Prostate gland (tissue), 2 donors: ENCODE measurements around the gene CYSRT1. TPM values are rescaled to one million over a fixed set of nuclear protein-coding genes. Genes with fewer than 3 reads are reported as not detected.

Experiments
- DNase-seq: peaks from one replicate; pipeline ENCODE4 v3.0.0-alpha.2; 2019; ENCODE audit warnings: low spot score
- H3K27ac ChIP-seq, 2 donors: fragments of 200-600 bp; sonication (generic); 2 replicates each; pipeline ENCODE4 v1.5.1; 2017 to 2019
- H3K27me3 ChIP-seq: fragments of 200-600 bp; sonication (generic); replicated peaks from 2 replicates; pipeline ENCODE4 v1.5.1; 2019; ENCODE audit not compliant: insufficient read depth
- H3K36me3 ChIP-seq, 2 donors: fragments of 200-600 bp; sonication (generic); 1 replicate in 1 of 2; 2 replicates in 1 of 2; pipeline versions ENCODE4 v1.5.1 to v1.8.1; 2017 to 2019
- H3K4me1 ChIP-seq: fragments of 200-600 bp; sonication (generic); replicated peaks from 2 replicates; pipeline ENCODE4 v1.5.1; 2019
- H3K4me3 ChIP-seq, 2 donors: fragments of 200-600 bp; sonication (generic); 2 replicates each; pipeline ENCODE4 v1.5.1; 2017 to 2019
- H3K9me3 ChIP-seq: fragments of 200-600 bp; sonication (generic); 2 replicates; pipeline ENCODE4 v1.5.1; 2017
- POLR2A ChIP-seq: fragments of 450-650 bp; IDR thresholded peaks from one replicate; pipeline ENCODE4 v1.6.1; 2016; ENCODE audit warnings: antibody characterized with exemption, mild to moderate bottlenecking
- POLR2AphosphoS5 ChIP-seq: sonication (generic); formaldehyde crosslinking; IDR thresholded peaks from one replicate; pipeline ENCODE4 v1.6.1; 2017; ENCODE audit warnings: antibody characterized with exemption
- WGBS: methylation state at CpG from one replicate; pipeline ENCODE4 v1.1.5; 2018; 5-methylcytosine and 5-hydroxymethylcytosine counted together
- intact Hi-C: fragments of 100-400 bp; cut with DNase I; formaldehyde crosslinking; loops from one replicate; pipeline ENCODE4 v1.14.2; 2022
- total RNA-seq, 2 donors: library from RNA; depleted of rRNA; stranded (reverse); fragments of >200 nt; gene quantifications; one replicate each; pipeline ENCODE4 v1.1.0, GENCODE V29; 2016
- TF ChIP-seq, protein P1 (sequence below), 4 experiments: fragments of 200-600 bp in 2 of 4; fragments of 450-650 bp in 2 of 4; sonication (generic) in 2 of 4; IDR thresholded peaks; 1 replicate in 3 of 4; 2 replicates in 1 of 4; pipeline ENCODE4 v1.5.1; 2016 to 2019; ENCODE audit warnings: antibody characterized with exemption in 4 of 4, mild to moderate bottlenecking in 2 of 4, moderate library complexity in 2 of 4

The CYSRT1 gene
- total RNA-seq, 2 donors from 2014 or later: 2.7 to 4.9 TPM

DNA sequence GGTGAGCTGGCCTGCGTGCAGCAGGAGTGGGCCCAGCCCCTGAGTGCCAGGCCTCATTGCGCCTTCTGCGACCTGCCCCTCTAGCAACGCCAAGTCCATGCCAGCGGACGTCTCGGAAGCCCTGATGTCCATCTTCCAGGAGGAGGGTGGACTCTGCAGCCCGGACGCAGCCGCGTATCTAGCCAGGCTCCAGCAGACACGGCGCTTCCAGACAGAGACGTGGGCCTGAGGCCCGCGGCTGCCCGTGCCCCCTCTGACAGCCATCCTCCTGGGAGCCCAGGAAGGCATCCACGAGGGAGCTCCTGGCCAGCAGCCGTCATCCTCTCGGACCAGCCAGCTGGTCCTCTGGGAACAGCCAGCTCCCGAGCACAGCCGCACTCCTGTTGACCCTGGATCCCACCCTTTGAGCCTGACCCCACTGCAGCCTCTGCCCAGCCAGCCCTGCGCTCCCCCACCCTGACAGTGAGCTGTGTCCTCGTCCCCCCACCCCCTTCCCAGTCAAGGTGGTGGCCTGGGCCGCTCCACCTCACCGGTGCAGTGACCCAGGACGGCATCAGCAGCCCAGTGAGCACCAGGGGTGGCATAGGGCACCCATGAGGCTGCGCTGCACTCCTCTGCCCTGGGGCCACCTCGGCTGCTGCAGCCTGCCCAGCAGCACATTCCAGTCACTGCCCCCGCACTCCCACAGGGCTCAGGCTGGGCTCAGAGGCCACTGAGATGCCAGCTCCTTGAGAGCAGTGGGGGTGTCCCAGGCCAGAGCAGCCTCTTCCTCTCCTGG, 8.6 kb upstream of the CYSRT1 start:
- 92% methylated on average over 28 of the region's 30 CpGs for WGBS
- no peaks in the 10 kb centered on the region for H3K36me3 ChIP-seq
- DNase-seq: no peak
- H3K4me3 ChIP-seq: no peak overlapping the region
- intact Hi-C loops: no loop called here
- H3K4me1 ChIP-seq: peaks cover 5% of the 10 kb centered on the region
- H3K27me3 ChIP-seq: no peaks in the 10 kb centered on the region
- TF ChIP-seq, protein P1, sequence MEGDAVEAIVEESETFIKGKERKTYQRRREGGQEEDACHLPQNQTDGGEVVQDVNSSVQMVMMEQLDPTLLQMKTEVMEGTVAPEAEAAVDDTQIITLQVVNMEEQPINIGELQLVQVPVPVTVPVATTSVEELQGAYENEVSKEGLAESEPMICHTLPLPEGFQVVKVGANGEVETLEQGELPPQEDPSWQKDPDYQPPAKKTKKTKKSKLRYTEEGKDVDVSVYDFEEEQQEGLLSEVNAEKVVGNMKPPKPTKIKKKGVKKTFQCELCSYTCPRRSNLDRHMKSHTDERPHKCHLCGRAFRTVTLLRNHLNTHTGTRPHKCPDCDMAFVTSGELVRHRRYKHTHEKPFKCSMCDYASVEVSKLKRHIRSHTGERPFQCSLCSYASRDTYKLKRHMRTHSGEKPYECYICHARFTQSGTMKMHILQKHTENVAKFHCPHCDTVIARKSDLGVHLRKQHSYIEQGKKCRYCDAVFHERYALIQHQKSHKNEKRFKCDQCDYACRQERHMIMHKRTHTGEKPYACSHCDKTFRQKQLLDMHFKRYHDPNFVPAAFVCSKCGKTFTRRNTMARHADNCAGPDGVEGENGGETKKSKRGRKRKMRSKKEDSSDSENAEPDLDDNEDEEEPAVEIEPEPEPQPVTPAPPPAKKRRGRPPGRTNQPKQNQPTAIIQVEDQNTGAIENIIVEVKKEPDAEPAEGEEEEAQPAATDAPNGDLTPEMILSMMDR (IDR thresholded peaks at IDR 0.05): no peak
- TF ChIP-seq POLR2AphosphoS5 (no peak), POLR2A (no peak)
- H3K27ac ChIP-seq: peak overlapping the region; percentile 72 to 79
- H3K9me3 ChIP-seq: no peaks in the 10 kb centered on the region

DNA sequence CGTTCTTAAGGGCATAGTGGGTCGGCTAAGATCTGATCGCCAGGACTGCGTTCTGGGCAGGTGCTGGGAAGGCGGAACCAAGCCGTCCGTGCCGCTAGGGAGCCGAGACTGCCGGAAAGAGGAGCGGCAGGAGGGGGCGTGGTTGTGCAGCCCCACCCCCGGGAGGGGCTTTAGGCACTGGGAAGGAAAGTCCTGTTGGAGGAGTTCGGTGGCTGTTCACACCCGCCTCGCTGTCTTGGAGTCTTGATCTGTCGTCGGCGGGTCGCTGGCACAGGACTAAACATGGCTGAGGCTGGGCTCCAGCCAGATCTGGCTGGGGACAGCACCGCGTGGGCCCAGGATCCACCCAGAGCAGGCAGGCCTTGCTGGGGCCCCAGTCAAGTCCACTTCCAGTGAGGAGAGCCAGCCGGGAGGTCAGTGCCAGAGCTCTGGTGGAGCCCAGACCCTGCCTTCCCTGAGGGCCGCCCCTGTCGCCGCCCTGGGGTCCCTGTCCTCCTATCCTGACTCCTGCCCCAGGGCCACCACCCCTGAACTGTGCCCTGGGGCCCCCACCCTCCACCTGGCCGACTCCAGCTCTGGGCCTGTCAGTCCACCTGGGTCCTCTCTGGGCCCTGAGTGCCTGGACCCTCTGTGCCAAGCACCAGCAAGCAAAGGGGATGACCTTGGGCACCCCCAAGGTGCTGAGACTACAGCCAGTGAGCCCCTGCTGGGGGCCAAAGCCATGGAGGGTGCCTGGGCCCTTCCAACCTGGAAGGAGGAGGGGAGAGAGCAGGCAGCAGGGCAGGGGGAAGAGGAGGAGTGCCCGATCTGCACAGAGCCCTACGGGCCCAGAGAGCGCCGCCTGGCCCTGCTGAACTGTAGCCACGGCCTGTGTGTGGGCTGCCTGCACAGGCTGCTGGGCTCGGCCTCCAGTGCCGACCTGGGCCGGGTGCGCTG, 7.4 kb upstream of the CYSRT1 start:
- TF ChIP-seq, protein P1 (IDR thresholded peaks at IDR 0.05): peak in 2 of 4 experiments; percentile 39 to 56
- peak; percentile 82 for TF ChIP-seq POLR2A
- peak; percentile 90 for TF ChIP-seq POLR2AphosphoS5
- Histone ChIP-seq H3K27ac (peak overlapping the region; percentile 72 to 79), H3K4me3 (peak overlapping the region; percentile 20 to 32), H3K4me1 (peaks cover 5% of the 10 kb centered on the region), H3K9me3 (no peaks in the 10 kb centered on the region), H3K27me3 (no peaks in the 10 kb centered on the region), H3K36me3 (no peaks in the 10 kb centered on the region)
- 41% methylated on average over 35 of the region's 36 CpGs for WGBS
- peak; percentile 91 for DNase-seq
- intact Hi-C loops: no loop called here

DNA sequence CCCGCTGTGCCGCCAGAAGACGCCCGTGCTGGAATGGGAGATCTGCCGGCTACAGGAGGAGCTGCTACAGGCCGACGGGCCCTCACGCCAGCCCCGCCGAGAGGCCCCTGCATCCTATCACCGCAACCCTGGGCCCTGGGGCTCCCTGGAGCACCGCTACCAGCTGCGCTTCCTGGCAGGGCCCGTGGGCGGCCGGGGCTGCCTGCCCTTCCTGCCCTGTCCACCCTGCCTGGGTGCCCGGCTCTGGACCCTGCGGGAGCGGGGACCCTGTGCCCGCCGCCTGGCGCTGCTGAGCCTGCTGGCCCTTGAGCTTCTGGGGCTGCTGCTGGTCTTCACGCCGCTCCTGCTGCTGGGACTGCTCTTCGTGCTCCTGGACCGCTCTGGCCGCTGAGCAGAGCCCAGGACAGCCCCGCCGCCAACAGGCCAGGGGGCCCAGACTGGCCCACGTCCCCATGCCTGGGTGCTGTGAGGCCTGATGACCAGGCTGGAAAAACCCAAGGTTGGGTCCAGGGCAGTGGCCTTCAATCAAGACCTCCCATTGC, 6.7 kb upstream of the CYSRT1 start:
- no peaks in the 10 kb centered on the region for H3K27me3 ChIP-seq
- H3K9me3 ChIP-seq: no peaks in the 10 kb centered on the region
- peaks cover 5% of the 10 kb centered on the region for H3K4me1 ChIP-seq
- TF ChIP-seq POLR2AphosphoS5 (no peak), POLR2A (no peak)
- peak overlapping the region in 1 of 2 donors; percentile 32 for H3K4me3 ChIP-seq
- WGBS: 89% methylated on average over 30 of the region's 30 CpGs
- no peak for DNase-seq
- intact Hi-C loops: no loop called here
- H3K36me3 ChIP-seq: no peaks in the 10 kb centered on the region
- peak overlapping the region; percentile 72 to 79 for H3K27ac ChIP-seq

DNA sequence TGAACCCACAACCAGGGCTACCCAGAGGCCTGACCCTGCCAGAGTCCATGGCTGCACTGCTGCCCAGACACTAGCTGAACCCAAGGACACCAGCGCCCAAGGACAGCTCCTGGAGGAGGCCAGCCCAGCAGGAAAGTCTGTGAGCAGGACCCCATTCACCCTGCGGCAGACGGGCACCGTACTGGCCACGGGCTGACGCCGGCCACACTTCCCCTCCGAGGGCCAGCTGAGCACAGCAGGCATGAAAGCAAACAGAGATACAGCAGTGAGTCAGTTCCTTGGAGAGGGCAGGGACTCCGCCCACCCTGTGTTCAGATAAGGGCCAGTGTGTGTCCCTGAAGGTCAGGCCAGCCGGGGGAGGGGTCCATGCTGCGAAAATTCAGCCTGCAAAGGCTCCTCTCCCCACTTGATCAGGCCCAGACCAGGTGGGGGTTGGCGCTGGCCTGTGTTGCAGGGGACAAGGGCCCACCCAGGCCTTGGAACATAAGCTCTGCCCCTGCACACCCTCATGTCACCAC, 6.2 kb upstream of the CYSRT1 start:
- H3K4me3 ChIP-seq: no peak overlapping the region
- DNase-seq: no peak
- WGBS: 84% methylated on average over 12 of the region's 12 CpGs
- H3K4me1 ChIP-seq: peaks cover 5% of the 10 kb centered on the region
- H3K36me3 ChIP-seq: no peaks in the 10 kb centered on the region
- TF ChIP-seq POLR2A: no peak
- TF ChIP-seq POLR2AphosphoS5: no peak
- TF ChIP-seq, protein P1 (IDR thresholded peaks at IDR 0.05): no peak
- no peaks in the 10 kb centered on the region for H3K27me3 ChIP-seq
- H3K9me3 ChIP-seq: no peaks in the 10 kb centered on the region
- H3K27ac ChIP-seq: peak overlapping the region in 1 of 2 donors; percentile 72
- intact Hi-C loops: no loop called here
